ENCODE data around the gene STX1B. TPM values are rescaled to one million over a fixed set of nuclear protein-coding genes. Genes with fewer than 3 reads are reported as not detected.

The STX1B gene
- total and polyA plus RNA-seq, 2 of the 8 experiments (the other 6 are each of a cell fraction or from before 2014, with no cell fraction given), result 8.9 to 20.2 TPM

- no peak for TF ChIP-seq RNF2 (IDR thresholded peaks at IDR 0.05; ENCODE audit: borderline replicate concordance, low read depth, low read length, missing control alignments, poor library complexity, severe bottlenecking)
- no peak for TF ChIP-seq POLR2A (IDR thresholded peaks at IDR 0.05; ENCODE audit: control extremely low read depth in 1 of 2, low read depth in 2 of 2, low read length in 2 of 2)
- TF ChIP-seq EGR1 (IDR thresholded peaks at IDR 0.05; ENCODE audit: borderline replicate concordance, low read depth, low read length), result no peak
- TF ChIP-seq SIRT6 (IDR thresholded peaks at IDR 0.05; ENCODE audit: low read length), result no peak
These were observed 45.7 kb downstream of the STX1B start (continued) for GRCh38 chr16:30964574-30965226.
